22Rv1 (cell line): ENCODE results near the gene TMEM248.
"Not testable (repeated sequence)": the region's sequence is repeated elsewhere in the genome, so short reads cannot be mapped to it uniquely, and the experiment has no call there.

Source experiments
- H3K27ac ChIP-seq: fragments of 450-650 bp; 2 replicates; pipeline ENCODE4 v1.5.1; 2017
- ZFX ChIP-seq: fragments of 450-650 bp; IDR thresholded peaks from 2 replicates; pipeline ENCODE4 v1.6.1; 2017; ENCODE audit warnings: antibody characterized with exemption, borderline replicate concordance
- TF ChIP-seq, protein P1 (sequence below): fragments of 450-650 bp; IDR thresholded peaks from 2 replicates; pipeline ENCODE4 v1.5.1; 2017; ENCODE audit warnings: mild to moderate bottlenecking

The TMEM248 gene

DNA sequence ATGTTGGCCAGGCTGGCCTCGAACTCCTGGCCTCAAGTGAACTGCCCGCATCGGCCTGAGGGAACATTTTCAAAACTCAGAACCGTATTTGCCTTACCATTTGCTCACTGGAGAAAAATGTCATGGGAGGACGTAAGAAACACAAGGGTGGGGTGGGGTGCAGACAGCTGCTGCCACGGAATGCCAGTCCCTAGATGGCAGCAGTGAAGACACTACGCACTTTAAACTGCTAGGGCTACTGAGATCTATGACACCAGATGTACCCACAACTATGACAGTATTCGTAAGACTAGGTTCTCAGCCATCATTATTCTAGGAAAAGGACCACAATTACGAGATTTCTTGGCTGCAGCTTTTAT is 73.6 kb downstream of the TMEM248 start:
- TF ChIP-seq, protein P1, sequence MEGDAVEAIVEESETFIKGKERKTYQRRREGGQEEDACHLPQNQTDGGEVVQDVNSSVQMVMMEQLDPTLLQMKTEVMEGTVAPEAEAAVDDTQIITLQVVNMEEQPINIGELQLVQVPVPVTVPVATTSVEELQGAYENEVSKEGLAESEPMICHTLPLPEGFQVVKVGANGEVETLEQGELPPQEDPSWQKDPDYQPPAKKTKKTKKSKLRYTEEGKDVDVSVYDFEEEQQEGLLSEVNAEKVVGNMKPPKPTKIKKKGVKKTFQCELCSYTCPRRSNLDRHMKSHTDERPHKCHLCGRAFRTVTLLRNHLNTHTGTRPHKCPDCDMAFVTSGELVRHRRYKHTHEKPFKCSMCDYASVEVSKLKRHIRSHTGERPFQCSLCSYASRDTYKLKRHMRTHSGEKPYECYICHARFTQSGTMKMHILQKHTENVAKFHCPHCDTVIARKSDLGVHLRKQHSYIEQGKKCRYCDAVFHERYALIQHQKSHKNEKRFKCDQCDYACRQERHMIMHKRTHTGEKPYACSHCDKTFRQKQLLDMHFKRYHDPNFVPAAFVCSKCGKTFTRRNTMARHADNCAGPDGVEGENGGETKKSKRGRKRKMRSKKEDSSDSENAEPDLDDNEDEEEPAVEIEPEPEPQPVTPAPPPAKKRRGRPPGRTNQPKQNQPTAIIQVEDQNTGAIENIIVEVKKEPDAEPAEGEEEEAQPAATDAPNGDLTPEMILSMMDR: peak; percentile 77
- peak overlapping the region; percentile 90 for H3K27ac ChIP-seq

DNA sequence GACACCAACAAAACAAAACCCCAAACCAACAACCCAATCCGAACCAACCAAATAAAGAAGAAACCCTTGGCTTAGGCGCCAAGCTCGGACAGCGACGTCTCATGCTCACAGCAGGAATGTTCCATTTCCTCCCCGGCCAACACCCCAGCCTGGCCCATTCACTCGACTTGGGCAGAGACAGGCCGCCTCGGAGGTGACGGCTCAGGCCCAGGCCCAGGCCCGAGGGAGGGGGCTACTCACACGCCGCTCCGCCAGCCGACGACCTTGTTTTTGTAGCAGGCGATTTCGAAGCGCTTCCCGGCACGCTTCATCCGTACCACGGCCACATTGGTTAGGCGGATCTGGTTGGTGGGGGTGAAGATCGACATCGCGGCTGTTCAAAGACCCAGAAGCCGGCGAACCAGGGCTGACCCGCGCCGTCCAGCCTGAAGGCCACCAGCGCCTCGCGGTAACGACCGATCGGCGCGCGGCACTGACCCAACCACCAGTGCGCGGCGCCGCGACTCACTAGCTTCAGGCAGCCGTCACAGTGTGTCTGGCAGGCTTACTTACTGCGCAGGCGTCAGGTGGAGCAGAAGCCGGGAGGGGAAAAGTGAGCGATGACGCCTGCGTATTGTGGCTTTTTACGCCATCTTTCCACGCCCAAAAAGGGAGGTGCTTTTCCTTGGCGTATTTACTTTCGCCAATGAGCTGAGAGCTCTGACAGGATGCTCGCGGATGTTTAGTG is 74.2 kb downstream of the TMEM248 start, which contains the start of gene SBDS:
Gene SBDS, minus strand, starts transcription at position 537 of the 727 bp plus-strand sequence. Its CDS starts 169 bp downstream, at position 368.
- peak within 1 kb of the TSS; percentile 90 for H3K27ac ChIP-seq
- TF ChIP-seq, protein P1: peak; percentile 61

DNA sequence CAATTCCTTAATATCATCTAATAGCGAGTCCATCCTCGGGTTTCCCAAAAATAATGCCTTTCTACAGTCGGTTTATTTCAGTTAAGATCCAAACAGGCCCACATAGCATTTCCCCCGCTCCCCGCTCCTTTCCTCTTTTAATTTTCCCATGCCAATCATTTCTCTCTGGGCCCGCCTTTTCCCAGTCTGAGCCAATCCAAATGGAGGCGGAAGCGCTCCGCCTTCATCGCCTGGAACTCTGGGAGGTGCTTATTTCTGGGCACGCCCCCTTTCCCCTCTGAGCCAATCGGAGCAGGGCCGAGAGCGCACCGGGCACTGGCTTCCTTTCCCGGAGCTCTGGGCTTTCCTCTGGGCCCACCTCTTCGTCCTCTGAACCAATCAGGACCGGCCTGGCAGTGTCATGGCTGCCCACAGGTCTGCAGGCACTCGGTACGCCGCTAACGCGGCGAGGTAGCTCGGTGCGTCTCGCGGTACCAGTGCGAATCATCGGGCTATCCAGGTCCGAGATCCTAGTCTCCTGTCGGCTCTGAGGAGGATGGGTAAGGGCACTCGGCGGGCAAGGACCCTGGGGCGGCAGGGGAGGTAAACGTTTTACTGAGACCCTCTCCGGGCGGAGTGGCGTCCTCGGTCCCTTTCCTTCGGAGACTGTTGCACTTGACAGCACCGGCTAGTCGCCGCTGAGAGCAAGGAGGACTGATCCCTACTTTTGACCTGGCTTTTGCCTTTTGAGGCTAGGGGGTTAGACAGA is 75.6 kb downstream of the TMEM248 start, which contains the start of gene TYW1:
Gene TYW1, plus strand, starts transcription at position 390 of the 748 bp plus-strand sequence. Its CDS starts 146 bp downstream, at position 536.
- peak within 1 kb of the TSS; percentile 90 for H3K27ac ChIP-seq

DNA sequence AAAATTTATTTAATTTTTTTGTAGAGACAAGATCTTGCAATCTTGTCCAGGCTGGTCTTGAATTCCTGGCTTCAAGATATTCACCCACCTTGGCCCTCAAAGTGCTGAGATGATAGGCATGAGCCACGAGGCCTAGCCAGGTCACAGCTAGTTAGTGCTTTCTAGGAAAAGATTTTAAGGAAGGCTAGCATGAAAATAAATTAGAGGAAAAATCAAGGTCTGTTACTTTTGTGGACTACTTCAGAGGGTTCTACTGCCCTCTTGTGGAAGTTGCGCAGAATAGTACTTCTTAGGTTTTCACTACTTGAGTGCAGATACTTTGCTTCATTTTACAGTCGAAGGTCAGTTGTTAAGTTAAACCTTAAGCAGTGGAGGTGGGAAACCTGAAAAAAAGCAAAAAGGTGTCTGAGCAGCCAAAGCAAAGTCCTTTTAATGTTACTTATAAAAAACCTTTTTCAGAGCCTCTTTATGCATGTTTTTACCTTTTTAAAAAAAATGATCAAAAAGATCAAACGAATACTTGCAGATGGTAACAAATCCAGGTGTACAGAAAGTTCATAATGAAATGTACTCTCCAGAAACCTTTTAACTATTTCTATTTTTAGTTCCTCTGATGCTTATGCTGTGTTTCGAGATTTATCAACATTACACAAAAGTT is 79.7 kb downstream of the TMEM248 start:
- not testable (repeated sequence) for H3K27ac ChIP-seq

DNA sequence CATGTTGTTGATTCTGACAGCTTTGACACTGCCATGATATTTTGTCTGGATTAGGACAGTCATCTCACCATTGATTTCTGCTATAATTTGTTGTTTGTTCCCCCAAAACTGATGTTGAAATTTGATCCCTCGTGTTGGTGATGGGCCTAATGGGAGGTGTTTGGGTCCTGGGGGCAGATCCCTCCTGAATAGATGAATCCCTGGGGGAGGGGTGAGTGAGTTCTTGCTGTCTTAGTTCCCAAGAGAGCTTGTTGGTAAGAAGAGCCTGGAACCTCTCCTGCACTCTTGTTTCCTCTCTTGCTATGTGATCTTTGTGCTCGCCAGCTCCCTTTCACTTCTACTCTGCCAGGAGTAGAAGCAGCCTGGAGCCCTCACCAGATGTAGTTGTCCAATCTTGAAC is 83.1 kb downstream of the TMEM248 start:
- H3K27ac ChIP-seq: not testable (repeated sequence)

More for the DNA sequence above, 79.7 kb downstream of the TMEM248 start:
- TF ChIP-seq, protein P1: peak; percentile 64

DNA sequence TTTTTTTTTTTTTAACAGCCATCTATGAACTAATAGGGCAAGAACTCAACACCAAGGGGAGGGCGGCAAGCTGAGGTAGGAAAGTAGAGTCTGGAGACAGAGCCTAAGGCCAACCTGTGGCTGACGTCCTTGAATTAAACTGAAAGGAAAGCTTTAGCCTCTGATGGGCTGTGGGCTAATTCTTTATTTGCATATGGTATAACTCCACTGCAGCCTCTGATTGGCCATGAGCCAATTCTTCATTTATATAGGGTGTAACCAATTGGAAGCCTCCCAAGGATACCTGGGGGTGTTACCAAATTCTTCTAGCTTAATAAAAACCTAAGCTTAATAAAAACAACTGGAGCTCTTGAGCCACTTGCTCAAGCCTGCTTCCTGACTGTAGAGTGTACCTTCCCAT is 85.9 kb downstream of the TMEM248 start:
- no peak overlapping the region for H3K27ac ChIP-seq
- TF ChIP-seq, protein P1: no peak
- no peak for TF ChIP-seq ZFX
